Measurements from ENCODE around the gene MMP13. TPM values are rescaled to one million over a fixed set of nuclear protein-coding genes. Genes with fewer than 3 reads are reported as not detected.

The MMP13 gene
- total and polyA plus RNA-seq, 2 of the 4 experiments (the other 2 are of a cell fraction), result not detected

GRCh38 chr11:102972853-102973252 lies 17.3 kb upstream of the MMP13 start:
- Histone ChIP-seq H3K36me3 (ENCODE audit: control insufficient read depth, insufficient read depth, low read length) (no peaks in the 10 kb centered on the region), H3K4me2 (ENCODE audit: low read depth, low read length) (no peak overlapping the region), H3K4me1 (ENCODE audit: control insufficient read depth, insufficient read depth, low read length) (peaks cover 4% of the 10 kb centered on the region; the same call in 1 of the 2 replicates), H2BK20ac (ENCODE audit: low read depth, low read length) (no peak overlapping the region), H4K91ac (ENCODE audit: insufficient read depth, low read depth, low read length) (no peak overlapping the region), H4K8ac (ENCODE audit: low read depth in 2 of 2, low read length in 2 of 2) (no peak overlapping the region), H3K4me3 (ENCODE audit: insufficient read depth, low read depth, low read length) (no peak overlapping the region), H2AFZ (replicated peaks; ENCODE audit: low read length, poor library complexity) (no peak overlapping the region), H3K9me3 (ENCODE audit: control insufficient read depth, insufficient read depth, low read length) (no peaks in the 10 kb centered on the region), H3K27me3 (ENCODE audit: control insufficient read depth, insufficient read depth, low read length) (no peaks in the 10 kb centered on the region), H3K9ac (ENCODE audit: low read depth, low read length) (no peak overlapping the region), H3K14ac (replicated peaks; ENCODE audit: low read depth, low read length) (no peak overlapping the region), H2AK5ac (ENCODE audit: low read depth, low read length) (no peak overlapping the region), H3K18ac (ENCODE audit: low read depth, low read length) (no peak overlapping the region), H3K4ac (ENCODE audit: low read depth, low read length) (no peak overlapping the region), H3K56ac (ENCODE audit: extremely low read depth, insufficient read depth, low read length) (no peak overlapping the region), H2BK5ac (ENCODE audit: low read depth, low read length, poor library complexity, severe bottlenecking) (no peak overlapping the region), H4K20me1 (ENCODE audit: insufficient read depth, low read length) (no peaks in the 10 kb centered on the region), H2BK15ac (ENCODE audit: low read depth, low read length) (no peak overlapping the region), H2BK120ac (ENCODE audit: low read depth, low read length) (no peak overlapping the region), H3K23ac (ENCODE audit: low read depth, low read length) (no peak overlapping the region), H3K79me1 (ENCODE audit: low read depth in 1 of 2, low read length in 2 of 2) (no peaks in the 10 kb centered on the region), H2AK9ac (replicated peaks; ENCODE audit: low read depth, low read length, poor library complexity) (no peak overlapping the region), H3K27ac (ENCODE audit: insufficient read depth, low read length) (no peak overlapping the region), H4K5ac (ENCODE audit: low read depth, low read length) (no peak overlapping the region), H3K9me1 (ENCODE audit: insufficient read depth, low read length) (no peaks in the 10 kb centered on the region)
- ChIA-PET CTCF (no interaction called here), POLR2A (ENCODE audit: unreplicated experiment) (no interaction called here)
- dilution Hi-C loops (cut with HindIII; ENCODE audit: low sequenced_read_pairs, unreplicated experiment) (no loop called here), in situ Hi-C loops (cut with MboI; ENCODE audit: low sequenced_read_pairs) (no loop called here), intact Hi-C loops (cut with micrococcal nuclease) (no loop called here)
- WGBS, 2 experiments (ENCODE audit: extremely low coverage in 2 of 2, insufficient read length in 1 of 2), result no CpG with 5 or more reads among the region's 1 CpG
- no peak for DNase-seq
- BruUV-seq (replicated peaks), result no TSS peak
- no peak for ATAC-seq (ENCODE audit: low read depth)
- TF ChIP-seq MXI1 (IDR thresholded peaks at IDR 0.05; ENCODE audit: borderline replicate concordance, low read depth, low read length) (no peak), ELK1 (IDR thresholded peaks at IDR 0.05; ENCODE audit: borderline replicate concordance, low read depth, low read length) (no peak), CTCF (conservative IDR thresholded peaks at IDR 0.05; ENCODE audit: low read depth, low read length) (no peak), RCOR1 (IDR thresholded peaks at IDR 0.05; ENCODE audit: insufficient replicate concordance, low read length) (no peak), SMC3 (IDR thresholded peaks at IDR 0.05; ENCODE audit: low read depth, low read length) (no peak), FOS (IDR thresholded peaks at IDR 0.05; ENCODE audit: low read depth, low read length) (no peak), MAZ (IDR thresholded peaks at IDR 0.05; ENCODE audit: borderline replicate concordance, low read depth, low read length) (no peak), POLR2A (IDR thresholded peaks at IDR 0.05; ENCODE audit: low read depth, low read length) (no peak), MAFK (IDR thresholded peaks at IDR 0.05; ENCODE audit: low read depth, low read length) (no peak), CEBPB (IDR thresholded peaks at IDR 0.05; ENCODE audit: low read depth, low read length) (no peak), BHLHE40 (IDR thresholded peaks at IDR 0.05; ENCODE audit: low read depth, low read length) (no peak)
